ENCODE measurements around the gene NR2F1-AS1.

NR2F1-AS1 gene

GRCh38 chr5:93612855-93613243 is 31.8 kb upstream of the NR2F1-AS1 start:
- no peak for TF ChIP-seq CTCF (IDR thresholded peaks at IDR 0.05)

- TF ChIP-seq CTCF (IDR thresholded peaks at IDR 0.05) = no peak
These were observed 31.2 kb upstream of the NR2F1-AS1 start for GRCh38 chr5:93611976-93612854.

- TF ChIP-seq CTCF (IDR thresholded peaks at IDR 0.05) = no peak
These were observed 30.4 kb upstream of the NR2F1-AS1 start for GRCh38 chr5:93611273-93611975.

GRCh38 chr5:93610581-93611272 is 29.7 kb upstream of the NR2F1-AS1 start:
- no peak for TF ChIP-seq CTCF (IDR thresholded peaks at IDR 0.05)

GRCh38 chr5:93609762-93610161 is 28.7 kb upstream of the NR2F1-AS1 start:
- TF ChIP-seq CTCF (IDR thresholded peaks at IDR 0.05) = no peak

GRCh38 chr5:93608855-93609254 is 27.8 kb upstream of the NR2F1-AS1 start:
- no peak for TF ChIP-seq CTCF (IDR thresholded peaks at IDR 0.05)

GRCh38 chr5:93607367-93608258 is 26.6 kb upstream of the NR2F1-AS1 start:
- peak; percentile 71 for TF ChIP-seq CTCF (IDR thresholded peaks at IDR 0.05)
